GM23338 (cell line): ENCODE results near the gene NCKAP5. TPM values are rescaled to one million over a fixed set of nuclear protein-coding genes. Genes with fewer than 3 reads are reported as not detected.

Source experiments
- ATAC-seq: fragments of 200-7000 bp; cut with Tn5 transposase; 3 replicates; pipeline ENCODE4 v1.9.1; 2020
- DNase-seq: peaks from one replicate; pipeline ENCODE4 v3.0.0-alpha.2; 2015; ENCODE audit warnings: low spot score
- H2AFZ ChIP-seq: fragments of 200-600 bp; sonication (generic); 2 replicates; pipeline ENCODE4 v1.8.0; 2016; ENCODE audit warnings: antibody characterized with exemption, mild to moderate bottlenecking, moderate library complexity
- H3F3A ChIP-seq: fragments of 200-600 bp; sonication (generic); replicated peaks from 2 replicates; pipeline ENCODE4 v1.8.0; 2017; ENCODE audit warnings: antibody characterized with exemption, mixed run types, low read depth
- H3K27ac ChIP-seq: fragments of 200-600 bp; sonication (generic); 2 replicates; pipeline ENCODE4 v1.6.1; 2016; ENCODE audit warnings: low read depth
- H3K27me3 ChIP-seq: fragments of 200-600 bp; sonication (generic); 2 replicates; pipeline ENCODE4 v1.8.0; 2016; ENCODE audit warnings: mild to moderate bottlenecking, mixed run types, moderate library complexity; ENCODE audit not compliant: insufficient read depth
- H3K36me3 ChIP-seq: fragments of 200-600 bp; sonication (generic); 2 replicates; pipeline ENCODE4 v1.8.0; 2016; ENCODE audit warnings: mild to moderate bottlenecking; ENCODE audit not compliant: insufficient read depth
- H3K4me1 ChIP-seq: fragments of 200-600 bp; sonication (generic); 2 replicates; pipeline ENCODE4 v1.8.0; 2016; ENCODE audit warnings: mild to moderate bottlenecking, moderate library complexity; ENCODE audit not compliant: insufficient read depth
- H3K4me2 ChIP-seq: fragments of 200-600 bp; sonication (generic); 2 replicates; pipeline ENCODE4 v1.7.1; 2017; ENCODE audit warnings: mixed run types
- H3K4me3 ChIP-seq: fragments of 200-600 bp; sonication (generic); 2 replicates; pipeline ENCODE4 v1.6.1; 2016; ENCODE audit warnings: mixed run types
- H3K79me2 ChIP-seq: fragments of 200-600 bp; sonication (generic); replicated peaks from 2 replicates; pipeline ENCODE4 v1.8.0; 2017; ENCODE audit warnings: mild to moderate bottlenecking; ENCODE audit not compliant: insufficient read depth
- H3K9me2 ChIP-seq: fragments of 200-600 bp; sonication (generic); 2 replicates; pipeline ENCODE4 v1.8.0; 2017; ENCODE audit not compliant: insufficient read depth
- H4K20me1 ChIP-seq: fragments of 200-600 bp; sonication (generic); replicated peaks from 2 replicates; pipeline ENCODE4 v1.8.0; 2017; ENCODE audit warnings: mild to moderate bottlenecking; ENCODE audit not compliant: insufficient read depth
- H3K27ac Mint-ChIP-seq: 2 replicates; pipeline ENCODE4 v1.8.0; 2020; ENCODE audit warnings: inconsistent platforms, mild to moderate bottlenecking, moderate library complexity, mixed read lengths
- H3K27me3 Mint-ChIP-seq: 3 replicates; pipeline ENCODE4 v1.8.0; 2022; ENCODE audit warnings: low read depth, mild to moderate bottlenecking, moderate library complexity, mixed read lengths, inconsistent platforms; ENCODE audit not compliant: insufficient read depth, poor library complexity
- H3K36me3 Mint-ChIP-seq: 3 replicates; pipeline ENCODE4 v1.8.0; 2021; ENCODE audit warnings: low read depth, mild to moderate bottlenecking, inconsistent platforms, moderate library complexity, mixed read lengths
- H3K4me1 Mint-ChIP-seq: 3 replicates; pipeline ENCODE4 v1.8.0; 2020; ENCODE audit warnings: mild to moderate bottlenecking, inconsistent platforms, mixed read lengths
- H3K4me3 Mint-ChIP-seq: 3 replicates; pipeline ENCODE4 v1.8.0; 2021; ENCODE audit warnings: moderate library complexity, mild to moderate bottlenecking, inconsistent platforms, mixed read lengths
- H3K9me3 Mint-ChIP-seq: 3 replicates; pipeline ENCODE4 v1.8.0; 2020; ENCODE audit warnings: moderate library complexity, mild to moderate bottlenecking, inconsistent platforms, mixed read lengths
- CREB1 ChIP-seq: fragments of 250-450 bp; sonication (Bioruptor Pico); IDR thresholded peaks from 2 replicates; pipeline ENCODE4 v1.5.0; 2020; ENCODE audit warnings: low read depth, mild to moderate bottlenecking, moderate library complexity
- EZH2phosphoT487 ChIP-seq: fragments of 200-600 bp; sonication (generic); IDR thresholded peaks from one replicate; pipeline ENCODE4 v1.8.1; 2018; ENCODE audit warnings: antibody characterized with exemption; ENCODE audit not compliant: unreplicated experiment
- JUNB ChIP-seq: IDR thresholded peaks from one replicate; pipeline ENCODE4 v1.6.1; 2016; ENCODE audit warnings: antibody characterized with exemption; ENCODE audit not compliant: unreplicated experiment
- NANOG ChIP-seq: IDR thresholded peaks from 2 replicates; pipeline ENCODE4 v1.6.1; 2016; ENCODE audit warnings: antibody characterized with exemption, borderline replicate concordance
- POLR2AphosphoS5 ChIP-seq: IDR thresholded peaks from 2 replicates; pipeline ENCODE4 v1.6.1; 2016; ENCODE audit warnings: antibody characterized with exemption, low read depth
- STAT1 ChIP-seq: IDR thresholded peaks from one replicate; pipeline ENCODE4 v1.6.1; 2016; ENCODE audit warnings: antibody characterized with exemption; ENCODE audit not compliant: unreplicated experiment
- ZNF114 ChIP-seq: fragments of 250-450 bp; sonication (Bioruptor Pico); IDR thresholded peaks from 2 replicates; pipeline ENCODE4 v1.5.0; 2020; ENCODE audit warnings: mild to moderate bottlenecking, moderate library complexity
- ZNF331 ChIP-seq: fragments of 250-450 bp; sonication (Bioruptor Pico); IDR thresholded peaks from 2 replicates; pipeline ENCODE4 v1.5.0; 2020; ENCODE audit warnings: low read depth, mild to moderate bottlenecking, moderate library complexity
- polyA plus RNA-seq: library from polyadenylated mRNA; unstranded; fragments of >200 nt; fragmentation: Nextera tagmentation; extraction: Ambion mirVana; gene quantifications from 2 replicates; pipeline ENCODE4 v1.2.1, GENCODE V29; 2016
- total RNA-seq: library from RNA; depleted of rRNA; stranded (reverse); fragments of >200 nt; shearing (Covaris generic); gene quantifications from 2 replicates; pipeline ENCODE4 v1.2.3, GENCODE V29; 2014
- TF ChIP-seq, protein P1 (sequence below): IDR thresholded peaks from 2 replicates; pipeline ENCODE4 v1.6.1; 2016; ENCODE audit warnings: antibody characterized with exemption
- TF ChIP-seq, protein P2 (sequence below): IDR thresholded peaks from one replicate; pipeline ENCODE4 v1.6.1; 2018; ENCODE audit warnings: antibody characterized with exemption; ENCODE audit not compliant: unreplicated experiment
- TF ChIP-seq, protein P3 (sequence below), 2 experiments: fragments of 200-600 bp in 1 of 2; sonication (generic) in 1 of 2; conservative IDR thresholded peaks; 2 replicates each; pipeline versions ENCODE4 v1.5.1 to v1.6.1; 2016 to 2017; ENCODE audit warnings: antibody characterized with exemption in 2 of 2, low read depth in 2 of 2, mild to moderate bottlenecking in 2 of 2, moderate library complexity in 1 of 2
- TF ChIP-seq, protein P4 (sequence below): fragments of 250-450 bp; sonication (Bioruptor Pico); IDR thresholded peaks from 2 replicates; pipeline ENCODE4 v1.5.0; 2020; ENCODE audit warnings: mild to moderate bottlenecking, moderate library complexity

Gene NCKAP5
- total and polyA plus RNA-seq, 2 experiments from 2014 or later, result 0.34 to 0.73 TPM

DNA sequence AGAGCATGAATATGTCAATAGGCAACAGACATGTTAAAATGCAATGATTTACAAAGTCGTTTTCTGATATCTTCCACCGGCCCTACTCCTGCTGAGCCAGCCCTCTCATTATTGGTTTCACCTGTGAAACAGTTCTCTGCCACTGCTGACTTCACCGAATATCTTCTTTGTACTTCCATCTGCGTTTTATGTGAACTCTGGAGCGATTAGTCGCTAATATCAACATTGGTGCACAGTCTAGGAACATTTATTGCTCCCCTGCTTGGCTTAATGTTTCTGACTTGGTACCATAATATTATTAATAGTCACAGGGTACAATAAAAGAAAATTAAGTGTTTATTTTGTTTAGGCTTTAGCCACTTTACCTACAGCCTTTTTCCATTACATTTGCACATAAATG lies 105.5 kb downstream of the NCKAP5 start (continued):
- TF ChIP-seq, protein P1, sequence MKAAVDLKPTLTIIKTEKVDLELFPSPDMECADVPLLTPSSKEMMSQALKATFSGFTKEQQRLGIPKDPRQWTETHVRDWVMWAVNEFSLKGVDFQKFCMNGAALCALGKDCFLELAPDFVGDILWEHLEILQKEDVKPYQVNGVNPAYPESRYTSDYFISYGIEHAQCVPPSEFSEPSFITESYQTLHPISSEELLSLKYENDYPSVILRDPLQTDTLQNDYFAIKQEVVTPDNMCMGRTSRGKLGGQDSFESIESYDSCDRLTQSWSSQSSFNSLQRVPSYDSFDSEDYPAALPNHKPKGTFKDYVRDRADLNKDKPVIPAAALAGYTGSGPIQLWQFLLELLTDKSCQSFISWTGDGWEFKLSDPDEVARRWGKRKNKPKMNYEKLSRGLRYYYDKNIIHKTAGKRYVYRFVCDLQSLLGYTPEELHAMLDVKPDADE, result no peak
- TF ChIP-seq JUNB (no peak), ZNF331 (CRISPR knock-in tag) (no peak)

DNA sequence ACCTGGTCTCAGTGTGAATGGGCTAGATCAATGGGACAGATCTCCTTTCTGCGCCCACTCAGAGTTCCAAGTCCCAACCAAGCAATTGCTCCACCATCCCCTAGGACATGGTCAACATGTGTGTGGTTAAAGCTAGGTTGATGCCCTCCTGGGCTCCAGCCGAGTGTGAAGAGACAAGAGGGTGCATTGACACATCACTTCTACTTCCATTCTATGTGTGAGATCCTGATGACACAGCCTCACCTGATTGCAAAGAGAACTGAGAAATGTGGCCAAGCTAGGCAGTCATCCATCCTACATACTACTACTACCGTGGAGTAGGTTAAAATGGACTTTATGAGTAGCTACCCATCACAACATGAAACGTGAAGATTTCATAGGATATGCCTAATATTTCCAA lies 106.8 kb downstream of the NCKAP5 start:
- Mint-ChIP-seq H3K9me3 (peaks cover 3% of the 10 kb centered on the region; the same call in 1 of the 3 replicates), H3K4me1 (no peaks in the 10 kb centered on the region), H3K27me3 (no peaks in the 10 kb centered on the region), H3K36me3 (no peaks in the 10 kb centered on the region), H3K27ac (no peak overlapping the region), H3K4me3 (no peak overlapping the region)
- no peak overlapping the region for H3K4me3 ChIP-seq
- DNase-seq (no peak), ATAC-seq (no peak)
- no peaks in the 10 kb centered on the region for H3K36me3 ChIP-seq
- H3F3A ChIP-seq, result no peaks in the 10 kb centered on the region
- no peaks in the 10 kb centered on the region for H4K20me1 ChIP-seq
- no peak overlapping the region for H3K27ac ChIP-seq
- H3K27me3 ChIP-seq, result no peaks in the 10 kb centered on the region
- H3K9me2 ChIP-seq, result peaks cover 10% of the 10 kb centered on the region; the same call in 1 of the 2 replicates
- H3K79me2 ChIP-seq, result no peaks in the 10 kb centered on the region
- H3K4me1 ChIP-seq, result no peaks in the 10 kb centered on the region
- H3K4me2 ChIP-seq, result no peak overlapping the region
- H2AFZ ChIP-seq, result no peak overlapping the region
- TF ChIP-seq, protein P2, sequence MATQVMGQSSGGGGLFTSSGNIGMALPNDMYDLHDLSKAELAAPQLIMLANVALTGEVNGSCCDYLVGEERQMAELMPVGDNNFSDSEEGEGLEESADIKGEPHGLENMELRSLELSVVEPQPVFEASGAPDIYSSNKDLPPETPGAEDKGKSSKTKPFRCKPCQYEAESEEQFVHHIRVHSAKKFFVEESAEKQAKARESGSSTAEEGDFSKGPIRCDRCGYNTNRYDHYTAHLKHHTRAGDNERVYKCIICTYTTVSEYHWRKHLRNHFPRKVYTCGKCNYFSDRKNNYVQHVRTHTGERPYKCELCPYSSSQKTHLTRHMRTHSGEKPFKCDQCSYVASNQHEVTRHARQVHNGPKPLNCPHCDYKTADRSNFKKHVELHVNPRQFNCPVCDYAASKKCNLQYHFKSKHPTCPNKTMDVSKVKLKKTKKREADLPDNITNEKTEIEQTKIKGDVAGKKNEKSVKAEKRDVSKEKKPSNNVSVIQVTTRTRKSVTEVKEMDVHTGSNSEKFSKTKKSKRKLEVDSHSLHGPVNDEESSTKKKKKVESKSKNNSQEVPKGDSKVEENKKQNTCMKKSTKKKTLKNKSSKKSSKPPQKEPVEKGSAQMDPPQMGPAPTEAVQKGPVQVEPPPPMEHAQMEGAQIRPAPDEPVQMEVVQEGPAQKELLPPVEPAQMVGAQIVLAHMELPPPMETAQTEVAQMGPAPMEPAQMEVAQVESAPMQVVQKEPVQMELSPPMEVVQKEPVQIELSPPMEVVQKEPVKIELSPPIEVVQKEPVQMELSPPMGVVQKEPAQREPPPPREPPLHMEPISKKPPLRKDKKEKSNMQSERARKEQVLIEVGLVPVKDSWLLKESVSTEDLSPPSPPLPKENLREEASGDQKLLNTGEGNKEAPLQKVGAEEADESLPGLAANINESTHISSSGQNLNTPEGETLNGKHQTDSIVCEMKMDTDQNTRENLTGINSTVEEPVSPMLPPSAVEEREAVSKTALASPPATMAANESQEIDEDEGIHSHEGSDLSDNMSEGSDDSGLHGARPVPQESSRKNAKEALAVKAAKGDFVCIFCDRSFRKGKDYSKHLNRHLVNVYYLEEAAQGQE, result no peak
- TF ChIP-seq ZNF114 (CRISPR knock-in tag), result no peak
- TF ChIP-seq, protein P1, result no peak
- no peak for TF ChIP-seq STAT1
- TF ChIP-seq POLR2AphosphoS5, result no peak
- no peak for TF ChIP-seq CREB1 (CRISPR knock-in tag)
- no peak for TF ChIP-seq EZH2phosphoT487
- TF ChIP-seq ZNF331 (CRISPR knock-in tag), result no peak
- TF ChIP-seq NANOG, result no peak
- TF ChIP-seq, protein P3, sequence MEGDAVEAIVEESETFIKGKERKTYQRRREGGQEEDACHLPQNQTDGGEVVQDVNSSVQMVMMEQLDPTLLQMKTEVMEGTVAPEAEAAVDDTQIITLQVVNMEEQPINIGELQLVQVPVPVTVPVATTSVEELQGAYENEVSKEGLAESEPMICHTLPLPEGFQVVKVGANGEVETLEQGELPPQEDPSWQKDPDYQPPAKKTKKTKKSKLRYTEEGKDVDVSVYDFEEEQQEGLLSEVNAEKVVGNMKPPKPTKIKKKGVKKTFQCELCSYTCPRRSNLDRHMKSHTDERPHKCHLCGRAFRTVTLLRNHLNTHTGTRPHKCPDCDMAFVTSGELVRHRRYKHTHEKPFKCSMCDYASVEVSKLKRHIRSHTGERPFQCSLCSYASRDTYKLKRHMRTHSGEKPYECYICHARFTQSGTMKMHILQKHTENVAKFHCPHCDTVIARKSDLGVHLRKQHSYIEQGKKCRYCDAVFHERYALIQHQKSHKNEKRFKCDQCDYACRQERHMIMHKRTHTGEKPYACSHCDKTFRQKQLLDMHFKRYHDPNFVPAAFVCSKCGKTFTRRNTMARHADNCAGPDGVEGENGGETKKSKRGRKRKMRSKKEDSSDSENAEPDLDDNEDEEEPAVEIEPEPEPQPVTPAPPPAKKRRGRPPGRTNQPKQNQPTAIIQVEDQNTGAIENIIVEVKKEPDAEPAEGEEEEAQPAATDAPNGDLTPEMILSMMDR (conservative IDR thresholded peaks at IDR 0.05; ENCODE audit: low read depth in 2 of 2), result no peak
- TF ChIP-seq, protein P4, sequence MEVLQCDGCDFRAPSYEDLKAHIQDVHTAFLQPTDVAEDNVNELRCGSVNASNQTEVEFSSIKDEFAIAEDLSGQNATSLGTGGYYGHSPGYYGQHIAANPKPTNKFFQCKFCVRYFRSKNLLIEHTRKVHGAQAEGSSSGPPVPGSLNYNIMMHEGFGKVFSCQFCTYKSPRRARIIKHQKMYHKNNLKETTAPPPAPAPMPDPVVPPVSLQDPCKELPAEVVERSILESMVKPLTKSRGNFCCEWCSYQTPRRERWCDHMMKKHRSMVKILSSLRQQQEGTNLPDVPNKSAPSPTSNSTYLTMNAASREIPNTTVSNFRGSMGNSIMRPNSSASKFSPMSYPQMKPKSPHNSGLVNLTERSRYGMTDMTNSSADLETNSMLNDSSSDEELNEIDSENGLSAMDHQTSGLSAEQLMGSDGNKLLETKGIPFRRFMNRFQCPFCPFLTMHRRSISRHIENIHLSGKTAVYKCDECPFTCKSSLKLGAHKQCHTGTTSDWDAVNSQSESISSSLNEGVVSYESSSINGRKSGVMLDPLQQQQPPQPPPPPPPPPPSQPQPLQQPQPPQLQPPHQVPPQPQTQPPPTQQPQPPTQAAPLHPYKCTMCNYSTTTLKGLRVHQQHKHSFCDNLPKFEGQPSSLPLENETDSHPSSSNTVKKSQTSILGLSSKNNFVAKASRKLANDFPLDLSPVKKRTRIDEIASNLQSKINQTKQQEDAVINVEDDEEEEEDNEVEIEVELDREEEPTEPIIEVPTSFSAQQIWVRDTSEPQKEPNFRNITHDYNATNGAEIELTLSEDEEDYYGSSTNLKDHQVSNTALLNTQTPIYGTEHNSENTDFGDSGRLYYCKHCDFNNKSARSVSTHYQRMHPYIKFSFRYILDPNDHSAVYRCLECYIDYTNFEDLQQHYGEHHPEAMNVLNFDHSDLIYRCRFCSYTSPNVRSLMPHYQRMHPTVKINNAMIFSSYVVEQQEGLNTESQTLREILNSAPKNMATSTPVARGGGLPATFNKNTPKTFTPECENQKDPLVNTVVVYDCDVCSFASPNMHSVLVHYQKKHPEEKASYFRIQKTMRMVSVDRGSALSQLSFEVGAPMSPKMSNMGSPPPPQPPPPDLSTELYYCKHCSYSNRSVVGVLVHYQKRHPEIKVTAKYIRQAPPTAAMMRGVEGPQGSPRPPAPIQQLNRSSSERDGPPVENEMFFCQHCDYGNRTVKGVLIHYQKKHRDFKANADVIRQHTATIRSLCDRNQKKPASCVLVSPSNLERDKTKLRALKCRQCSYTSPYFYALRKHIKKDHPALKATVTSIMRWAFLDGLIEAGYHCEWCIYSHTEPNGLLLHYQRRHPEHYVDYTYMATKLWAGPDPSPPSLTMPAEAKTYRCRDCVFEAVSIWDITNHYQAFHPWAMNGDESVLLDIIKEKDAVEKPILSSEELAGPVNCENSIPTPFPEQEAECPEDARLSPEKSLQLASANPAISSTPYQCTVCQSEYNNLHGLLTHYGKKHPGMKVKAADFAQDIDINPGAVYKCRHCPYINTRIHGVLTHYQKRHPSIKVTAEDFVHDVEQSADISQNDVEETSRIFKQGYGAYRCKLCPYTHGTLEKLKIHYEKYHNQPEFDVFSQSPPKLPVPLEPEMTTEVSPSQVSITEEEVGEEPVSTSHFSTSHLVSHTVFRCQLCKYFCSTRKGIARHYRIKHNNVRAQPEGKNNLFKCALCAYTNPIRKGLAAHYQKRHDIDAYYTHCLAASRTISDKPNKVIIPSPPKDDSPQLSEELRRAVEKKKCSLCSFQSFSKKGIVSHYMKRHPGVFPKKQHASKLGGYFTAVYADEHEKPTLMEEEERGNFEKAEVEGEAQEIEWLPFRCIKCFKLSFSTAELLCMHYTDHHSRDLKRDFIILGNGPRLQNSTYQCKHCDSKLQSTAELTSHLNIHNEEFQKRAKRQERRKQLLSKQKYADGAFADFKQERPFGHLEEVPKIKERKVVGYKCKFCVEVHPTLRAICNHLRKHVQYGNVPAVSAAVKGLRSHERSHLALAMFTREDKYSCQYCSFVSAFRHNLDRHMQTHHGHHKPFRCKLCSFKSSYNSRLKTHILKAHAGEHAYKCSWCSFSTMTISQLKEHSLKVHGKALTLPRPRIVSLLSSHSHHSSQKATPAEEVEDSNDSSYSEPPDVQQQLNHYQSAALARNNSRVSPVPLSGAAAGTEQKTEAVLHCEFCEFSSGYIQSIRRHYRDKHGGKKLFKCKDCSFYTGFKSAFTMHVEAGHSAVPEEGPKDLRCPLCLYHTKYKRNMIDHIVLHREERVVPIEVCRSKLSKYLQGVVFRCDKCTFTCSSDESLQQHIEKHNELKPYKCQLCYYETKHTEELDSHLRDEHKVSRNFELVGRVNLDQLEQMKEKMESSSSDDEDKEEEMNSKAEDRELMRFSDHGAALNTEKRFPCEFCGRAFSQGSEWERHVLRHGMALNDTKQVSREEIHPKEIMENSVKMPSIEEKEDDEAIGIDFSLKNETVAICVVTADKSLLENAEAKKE (CRISPR knock-in tag), result no peak
